ENCODE measurements around the gene LRRC8C.

Gene LRRC8C

DNA sequence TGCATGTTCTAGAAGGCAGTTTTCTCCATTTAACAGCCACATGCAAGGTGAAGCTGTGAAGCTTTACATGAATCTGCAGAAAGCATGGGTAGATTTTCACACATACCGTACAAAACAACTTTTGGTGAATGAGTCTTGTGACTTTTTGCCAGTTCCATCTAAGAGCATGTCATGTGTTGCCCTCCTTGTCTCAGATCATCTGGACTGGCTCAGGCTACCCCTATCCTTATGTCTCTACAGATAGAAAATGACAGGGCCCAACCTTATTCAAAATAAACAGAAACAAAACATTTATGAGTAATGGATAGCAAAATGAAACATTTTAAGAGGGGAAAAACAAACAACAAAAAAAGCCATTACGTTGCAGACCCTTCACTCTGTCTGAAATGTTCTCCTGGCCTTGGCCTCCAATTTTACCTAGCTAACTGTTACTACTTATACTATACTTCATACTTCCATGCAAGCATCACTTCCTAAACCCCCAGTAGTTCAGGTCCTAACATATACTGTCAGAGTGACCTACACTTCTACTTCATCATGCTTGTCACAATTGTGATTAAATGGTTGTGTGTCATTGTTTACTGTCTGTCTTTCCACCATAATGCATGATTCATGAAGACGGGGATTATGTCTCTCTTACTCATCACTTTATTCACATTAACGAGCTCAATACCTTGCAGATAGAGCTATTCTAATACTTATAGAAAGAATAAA lies 39.0 kb downstream of the LRRC8C start:
- no peak for DNase-seq (ENCODE audit: low read depth)

DNA sequence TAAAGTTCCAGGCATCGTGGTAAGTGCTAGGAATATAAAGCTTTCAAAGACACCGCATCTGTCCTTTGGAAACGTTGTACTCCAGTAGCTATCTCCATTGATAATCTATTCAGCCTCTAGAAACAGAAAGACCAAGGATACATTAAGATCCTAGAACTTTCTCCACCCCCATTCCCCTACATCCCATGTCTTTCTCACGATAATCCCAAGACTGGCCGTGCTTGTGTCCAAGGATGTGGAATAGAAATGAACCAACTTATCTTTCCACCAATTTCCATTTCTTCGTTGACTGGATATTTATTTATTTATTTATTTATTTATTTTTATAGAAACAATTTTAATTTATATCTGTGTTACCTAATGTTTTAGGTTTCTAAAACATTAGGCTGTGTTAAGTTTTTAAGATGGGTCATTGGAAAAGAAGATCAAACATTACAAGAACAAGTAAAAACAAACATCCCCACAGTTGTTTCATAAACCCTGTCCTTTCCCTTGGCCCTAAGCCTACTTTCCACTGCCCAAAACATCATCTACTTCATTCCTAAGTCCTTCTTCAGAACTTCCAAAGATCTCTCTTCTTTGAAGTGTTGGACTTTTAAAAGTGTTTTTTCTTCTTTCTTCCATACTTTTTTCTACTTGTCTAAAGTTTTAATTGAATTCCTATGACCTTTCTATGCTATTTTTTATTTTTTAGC lies 39.7 kb downstream of the LRRC8C start:
- no peak for DNase-seq (ENCODE audit: low read depth)

DNA sequence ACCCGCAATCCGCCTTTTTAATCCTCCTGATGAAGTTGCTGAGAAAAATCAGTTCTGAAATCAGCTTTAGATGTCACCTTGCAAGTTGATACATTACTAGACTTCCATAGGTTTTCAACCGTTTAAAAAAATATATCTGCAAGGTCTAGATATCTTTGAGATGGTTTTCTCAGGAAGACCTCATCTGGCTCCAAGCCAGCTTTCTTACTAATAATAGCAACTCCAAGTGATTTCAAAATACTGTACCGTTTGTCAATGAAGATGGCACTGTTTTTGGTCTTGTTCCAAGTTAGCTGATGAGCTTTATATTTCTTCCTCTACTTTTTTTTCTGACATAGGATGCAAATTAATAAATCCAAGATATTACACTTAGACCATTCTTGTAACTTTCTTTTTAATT lies 40.3 kb downstream of the LRRC8C start:
- DNase-seq (ENCODE audit: low read depth), result no peak

- no peak for DNase-seq (ENCODE audit: low read depth)
Observed at GRCh38 chr1:89675677-89676076, 42.8 kb downstream of the LRRC8C start.

DNA sequence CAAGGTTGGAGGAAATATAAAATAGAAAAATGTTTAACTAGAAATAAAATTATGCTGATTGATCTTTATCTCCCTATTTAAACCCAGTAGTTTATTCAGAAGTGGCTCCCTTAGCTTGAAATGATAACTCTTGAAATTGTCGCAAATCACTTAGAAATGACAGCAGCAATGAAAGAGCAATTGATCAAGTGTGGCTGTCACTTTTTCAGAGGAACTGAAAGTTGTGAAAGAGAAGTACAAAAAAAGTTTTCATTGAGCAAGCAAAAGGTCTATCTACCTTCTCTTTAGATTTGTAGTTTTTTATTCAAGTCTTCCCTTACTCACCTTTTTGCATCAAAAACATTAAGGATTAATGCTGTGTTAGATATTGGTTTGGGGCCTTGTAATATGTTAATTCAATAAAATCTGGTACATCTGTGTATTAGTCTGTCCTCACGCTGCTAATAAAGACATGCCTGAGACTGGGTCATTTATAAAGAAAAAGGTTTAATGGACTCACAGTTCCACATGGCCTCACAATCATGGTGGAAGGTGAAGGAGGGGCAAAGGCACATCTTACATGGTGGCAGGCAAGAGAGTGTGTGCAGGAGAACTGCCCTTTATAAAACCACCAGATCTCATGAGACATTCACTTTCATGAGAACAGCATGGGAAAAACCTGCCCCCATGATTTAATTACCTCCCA lies 48.3 kb downstream of the LRRC8C start:
- DNase-seq (ENCODE audit: low read depth), result no peak

GRCh38 chr1:89682611-89683010 lies 49.7 kb downstream of the LRRC8C start:
- DNase-seq (ENCODE audit: low read depth), result no peak

DNA sequence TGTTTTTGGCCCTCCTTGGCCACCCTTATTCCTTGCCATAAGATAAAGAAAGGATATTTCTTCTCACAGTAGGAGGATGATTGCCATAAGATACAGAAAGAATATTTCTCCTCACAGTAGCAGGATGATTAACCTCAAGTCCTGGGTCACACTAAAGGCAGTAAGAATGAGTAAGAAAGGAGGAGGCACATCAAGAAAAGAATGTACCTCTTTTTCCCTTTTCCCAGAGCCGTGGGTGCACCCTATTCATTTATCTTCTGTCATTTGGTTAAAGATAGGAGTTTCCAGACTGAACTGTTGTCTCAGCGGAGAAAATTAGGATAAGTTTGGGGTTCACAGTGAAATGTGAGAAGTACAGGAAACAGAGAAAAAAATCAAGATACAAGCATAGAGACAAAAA lies 52.5 kb downstream of the LRRC8C start:
- DNase-seq (ENCODE audit: low read depth), result no peak

- DNase-seq (ENCODE audit: low read depth), result no peak
Observed at GRCh38 chr1:89686520-89686919, 53.6 kb downstream of the LRRC8C start.

DNA sequence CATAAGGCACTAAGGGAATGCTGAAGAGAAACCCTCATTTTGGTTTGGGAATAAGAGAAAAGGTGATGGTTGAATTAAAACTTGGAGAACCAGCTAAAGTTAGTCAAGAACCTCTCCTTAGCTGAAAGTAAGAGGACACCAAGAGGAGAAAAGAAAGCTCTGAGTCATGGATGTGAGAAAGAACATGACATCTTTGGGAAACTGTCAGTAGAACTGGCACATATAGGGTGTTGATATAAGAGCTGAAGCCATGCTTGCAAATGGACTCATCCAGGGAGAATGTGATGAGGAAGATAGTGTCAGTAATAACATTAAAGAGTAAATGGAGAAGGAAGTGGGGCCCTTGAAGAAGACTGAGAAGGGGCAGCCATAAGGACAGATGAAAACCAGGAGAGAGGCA lies 54.3 kb downstream of the LRRC8C start:
- DNase-seq (ENCODE audit: low read depth), result no peak

GRCh38 chr1:89688607-89689006 lies 55.7 kb downstream of the LRRC8C start:
- no peak for DNase-seq (ENCODE audit: low read depth)

- DNase-seq (ENCODE audit: low read depth), result no peak
Observed at GRCh38 chr1:89689234-89689633, 56.3 kb downstream of the LRRC8C start.

DNA sequence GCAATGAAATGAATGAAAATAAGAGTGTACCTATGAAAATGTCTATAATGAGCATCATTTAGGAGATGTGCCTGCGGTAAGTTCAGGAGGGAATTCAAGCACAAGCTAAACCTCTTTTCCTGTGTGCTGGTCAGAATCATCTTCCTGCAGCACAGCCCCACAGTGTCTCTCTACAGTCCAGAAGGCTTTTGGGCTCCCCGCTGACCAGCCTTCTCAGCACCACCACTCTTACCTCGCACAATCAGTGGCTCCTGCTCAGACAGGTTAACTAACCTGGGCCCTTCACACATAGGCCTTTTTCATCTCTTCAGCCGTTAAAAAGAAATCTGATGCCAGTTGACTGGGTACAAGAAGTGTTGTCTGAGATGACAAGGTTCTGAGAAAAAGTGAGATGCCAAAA lies 57.7 kb downstream of the LRRC8C start:
- DNase-seq (ENCODE audit: low read depth), result no peak

- no peak for DNase-seq (ENCODE audit: low read depth)
Observed at GRCh38 chr1:89692601-89693521, 59.9 kb downstream of the LRRC8C start.

DNA sequence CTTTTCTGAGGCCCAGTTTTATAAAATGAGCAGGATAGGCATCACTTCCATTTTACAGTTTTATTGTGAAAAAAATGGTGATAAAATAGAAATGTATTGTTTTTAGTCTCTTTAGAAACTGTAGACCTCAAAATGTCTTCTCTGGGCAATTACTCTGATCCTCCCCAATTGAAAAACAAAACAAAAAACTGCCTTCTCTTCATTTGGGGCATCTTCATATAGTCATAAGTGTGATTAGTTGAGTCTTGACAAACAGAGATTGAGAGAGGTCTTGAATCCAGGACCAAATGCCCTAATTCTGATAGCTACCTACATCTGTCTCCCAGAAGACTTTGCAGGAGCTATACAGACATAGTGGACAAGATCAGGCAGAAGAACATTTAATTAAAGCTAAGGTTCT lies 62.9 kb downstream of the LRRC8C start:
- DNase-seq (ENCODE audit: low read depth), result no peak

- no peak for DNase-seq (ENCODE audit: low read depth)
Observed at GRCh38 chr1:89697383-89697782, 64.5 kb downstream of the LRRC8C start.

- DNase-seq (ENCODE audit: low read depth), result no peak
Observed at GRCh38 chr1:89698020-89698560, 65.2 kb downstream of the LRRC8C start.

DNA sequence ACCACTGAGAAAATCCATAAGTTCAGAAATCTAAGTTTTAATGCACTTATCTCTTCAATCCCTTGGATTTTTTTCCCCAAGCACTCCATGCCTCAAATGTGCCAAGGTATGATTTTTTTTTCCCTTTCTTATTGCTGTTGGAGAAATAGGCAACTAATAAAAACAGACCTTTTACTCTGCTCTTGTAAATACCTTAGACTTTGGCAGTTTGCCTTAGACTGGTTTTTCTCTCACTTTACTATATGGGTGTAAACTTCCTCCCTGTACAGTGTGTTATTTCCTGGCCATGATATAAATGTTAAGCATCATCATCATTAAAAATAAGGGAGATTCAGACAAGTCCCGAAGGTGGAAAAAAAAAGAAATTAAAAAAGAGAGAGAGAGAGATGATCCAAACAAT lies 65.7 kb downstream of the LRRC8C start:
- DNase-seq (ENCODE audit: low read depth), result no peak

DNA sequence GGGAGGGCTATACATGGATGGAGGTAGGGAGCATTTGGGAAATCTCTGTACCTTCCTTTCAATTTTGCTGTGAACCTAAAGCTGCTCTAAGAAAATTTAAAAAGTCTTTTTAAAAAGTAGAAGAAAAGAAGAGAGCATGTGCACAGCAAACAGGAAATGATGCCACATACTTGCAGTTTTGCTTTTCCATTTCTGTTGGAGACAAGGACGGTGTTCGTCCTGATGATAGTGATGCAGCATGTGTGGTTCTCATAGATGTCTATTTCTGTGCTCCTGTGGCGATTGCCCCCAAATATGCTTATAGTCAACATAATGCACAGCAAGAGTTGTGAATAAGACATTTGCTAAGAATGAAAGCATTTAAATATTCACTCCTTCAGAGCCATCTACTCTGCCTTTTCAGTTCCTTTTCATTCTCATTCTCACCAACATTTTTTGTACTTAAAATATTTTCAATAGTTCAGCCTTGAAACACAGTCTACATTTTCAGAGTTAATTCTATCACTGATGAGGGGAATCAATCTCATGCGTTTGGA lies 66.6 kb downstream of the LRRC8C start:
- DNase-seq (ENCODE audit: low read depth), result no peak

DNA sequence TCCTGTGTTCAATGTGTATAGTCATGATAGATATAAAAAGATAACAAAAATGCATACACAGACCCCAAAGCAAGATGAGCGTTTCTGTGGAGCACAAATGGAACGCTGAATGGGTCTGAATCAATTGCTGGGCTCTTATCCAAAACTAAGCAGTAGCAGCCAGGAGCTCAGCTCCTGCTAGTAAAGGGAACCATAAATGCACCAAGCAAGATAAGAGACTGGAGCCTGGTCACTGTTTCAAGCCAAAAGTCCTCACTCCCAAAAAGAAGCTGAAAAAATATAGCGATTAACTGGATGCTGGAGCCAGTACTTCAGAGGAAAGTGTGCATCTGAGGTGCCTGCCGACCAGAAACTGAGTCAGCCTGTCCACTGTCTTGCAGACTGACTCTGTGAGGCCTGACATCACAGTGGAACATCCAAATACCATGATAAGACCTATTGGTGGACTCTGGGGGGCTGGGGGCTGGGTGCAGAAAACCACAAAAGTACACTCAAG lies 68.9 kb downstream of the LRRC8C start:
- no peak for DNase-seq (ENCODE audit: low read depth)

DNA sequence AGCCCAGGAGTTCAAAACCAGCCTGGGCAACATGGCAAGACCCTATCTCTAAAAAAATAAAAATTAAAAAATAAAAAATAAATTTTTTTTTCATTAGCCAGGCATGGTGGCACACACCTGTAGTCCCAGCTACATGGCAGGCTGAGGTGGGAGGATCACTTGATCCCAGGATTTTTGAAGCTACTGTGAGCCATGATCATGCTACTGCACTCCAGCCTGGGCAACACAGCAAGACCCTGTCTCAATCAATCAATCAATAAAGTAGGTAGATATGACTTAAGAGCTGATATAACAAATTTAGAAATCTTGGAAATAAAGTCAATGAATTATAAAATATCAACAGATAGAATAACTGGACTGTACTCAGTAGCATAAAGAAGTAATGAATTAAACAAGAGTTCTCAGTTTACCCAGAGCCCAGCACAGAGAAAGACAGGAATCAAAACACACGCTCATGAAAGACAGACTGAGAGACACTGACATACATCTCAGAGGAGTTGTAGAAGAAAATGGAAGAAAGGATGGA lies 69.7 kb downstream of the LRRC8C start:
- no peak for DNase-seq (ENCODE audit: low read depth)

GRCh38 chr1:89703469-89703868 lies 70.5 kb downstream of the LRRC8C start:
- DNase-seq (ENCODE audit: low read depth), result no peak

Data from activated T-cell treated with anti-CD3 and anti-CD28 coated beads for 1 hour (primary cell).